Fibroblast of skin of right quadriceps (primary cell): ENCODE data around the gene TAT.

ENCODE experiments used
- DNase-seq: peaks from one replicate; pipeline ENCODE4 v3.0.0-alpha.2; 2013

Gene TAT

DNA sequence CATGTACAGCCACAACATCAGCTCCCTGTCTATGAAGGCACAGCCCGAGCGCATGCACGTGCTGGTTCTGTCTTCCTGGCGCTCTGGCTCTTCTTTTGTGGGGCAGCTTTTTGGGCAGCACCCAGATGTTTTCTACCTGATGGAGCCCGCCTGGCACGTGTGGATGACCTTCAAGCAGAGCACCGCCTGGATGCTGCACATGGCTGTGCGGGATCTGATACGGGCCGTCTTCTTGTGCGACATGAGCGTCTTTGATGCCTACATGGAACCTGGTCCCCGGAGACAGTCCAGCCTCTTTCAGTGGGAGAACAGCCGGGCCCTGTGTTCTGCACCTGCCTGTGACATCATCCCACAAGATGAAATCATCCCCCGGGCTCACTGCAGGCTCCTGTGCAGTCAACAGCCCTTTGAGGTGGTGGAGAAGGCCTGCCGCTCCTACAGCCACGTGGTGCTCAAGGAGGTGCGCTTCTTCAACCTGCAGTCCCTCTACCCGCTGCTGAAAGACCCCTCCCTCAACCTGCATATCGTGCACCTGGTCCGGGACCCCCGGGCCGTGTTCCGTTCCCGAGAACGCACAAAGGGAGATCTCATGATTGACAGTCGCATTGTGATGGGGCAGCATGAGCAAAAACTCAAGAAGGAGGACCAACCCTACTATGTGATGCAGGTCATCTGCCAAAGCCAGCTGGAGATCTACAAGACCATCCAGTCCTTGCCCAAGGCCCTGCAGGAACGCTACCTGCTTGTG, 40.0 kb downstream of the TAT start:
- no peak for DNase-seq

DNA sequence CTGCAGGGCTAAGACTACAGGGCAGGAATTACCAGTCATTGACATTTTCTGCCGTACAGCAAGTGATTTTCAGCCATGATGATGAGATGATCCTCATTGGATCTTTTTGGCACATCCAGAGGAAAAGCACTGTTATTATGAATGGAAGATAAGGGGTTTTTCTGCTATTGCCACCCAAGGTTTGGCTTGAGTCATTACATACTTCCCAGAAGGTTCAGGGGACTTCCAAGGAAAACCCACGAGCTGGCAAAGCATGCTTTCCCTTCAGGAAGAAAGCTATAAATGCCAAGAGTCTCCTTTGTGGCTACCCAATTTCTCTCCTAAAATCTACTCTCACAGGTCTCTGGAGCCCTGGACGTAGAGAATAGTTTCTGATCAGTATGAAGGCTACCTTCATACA, 44.5 kb downstream of the TAT start:
- DNase-seq, result no peak

DNA sequence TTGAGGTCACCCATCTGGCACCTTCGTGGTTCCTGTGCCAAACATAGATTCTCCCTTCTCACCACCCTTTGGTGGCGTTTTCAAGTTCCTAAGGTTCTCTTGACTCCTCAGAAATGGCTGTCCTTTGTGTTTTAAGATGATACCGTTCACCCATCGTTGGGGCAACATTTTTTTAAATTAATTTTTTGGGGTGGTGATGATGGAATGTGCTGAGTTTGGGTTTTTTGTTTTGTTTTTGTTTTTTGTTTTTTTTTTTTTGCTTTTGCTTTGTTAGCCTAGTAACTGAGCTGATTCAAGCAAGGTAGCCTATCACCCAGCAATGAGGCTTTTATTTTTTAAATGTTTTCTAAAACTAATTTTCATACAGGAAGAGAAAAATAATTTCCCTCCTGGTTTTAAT, 48.0 kb downstream of the TAT start:
- DNase-seq, result no peak

DNA sequence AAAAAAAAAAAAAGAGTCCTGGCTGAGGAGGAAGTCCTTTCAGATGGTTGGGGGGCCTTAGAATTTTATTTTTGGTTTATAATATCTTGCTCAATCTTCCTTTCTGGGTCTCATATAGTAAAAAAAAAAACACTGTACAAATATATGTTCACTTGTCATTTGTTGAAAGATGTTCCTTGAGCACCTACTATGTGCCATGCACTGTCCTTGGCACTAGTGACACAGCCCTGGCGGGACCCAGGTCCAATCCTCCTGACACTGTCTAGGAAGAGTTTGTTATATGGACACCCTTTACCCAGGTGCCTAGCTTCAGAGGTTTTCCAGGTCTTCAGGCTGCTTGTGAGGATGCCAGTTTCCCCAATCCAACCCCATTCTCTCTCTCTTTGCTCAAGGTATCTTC, 48.6 kb downstream of the TAT start:
- DNase-seq, result no peak

DNA sequence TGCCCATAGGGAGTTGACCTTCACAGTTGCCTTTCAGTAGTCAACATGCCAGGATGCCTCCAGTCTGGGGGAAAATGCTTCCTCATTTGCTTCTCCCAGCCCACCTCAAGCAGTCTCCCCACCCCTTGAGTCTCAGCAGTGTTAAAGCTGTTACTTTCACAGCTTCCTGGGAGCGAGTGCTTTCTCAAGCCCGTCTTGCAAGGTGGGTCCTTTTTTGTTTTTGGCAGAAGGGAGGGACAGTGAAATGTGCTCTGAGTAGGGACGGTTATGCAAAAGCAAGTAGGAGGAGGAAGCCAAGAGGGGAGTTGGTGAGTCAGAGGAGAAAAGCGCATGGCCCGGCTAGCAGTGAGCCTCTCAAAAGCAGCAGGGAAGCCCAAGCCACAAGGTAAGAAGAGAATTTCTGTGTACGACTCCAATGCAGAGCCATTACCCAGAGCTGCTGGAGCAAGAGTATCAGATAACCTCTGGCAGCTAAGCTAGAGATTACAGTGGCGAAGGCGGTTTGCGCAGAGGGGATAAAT, 50.7 kb downstream of the TAT start, which contains the start of gene CHST4:
CHST4 (plus strand) TSS at position 316 of the 521 bp plus-strand sequence. CDS start 10,252 bp downstream, outside the sequence.
- DNase-seq, result peak; percentile 76

DNA sequence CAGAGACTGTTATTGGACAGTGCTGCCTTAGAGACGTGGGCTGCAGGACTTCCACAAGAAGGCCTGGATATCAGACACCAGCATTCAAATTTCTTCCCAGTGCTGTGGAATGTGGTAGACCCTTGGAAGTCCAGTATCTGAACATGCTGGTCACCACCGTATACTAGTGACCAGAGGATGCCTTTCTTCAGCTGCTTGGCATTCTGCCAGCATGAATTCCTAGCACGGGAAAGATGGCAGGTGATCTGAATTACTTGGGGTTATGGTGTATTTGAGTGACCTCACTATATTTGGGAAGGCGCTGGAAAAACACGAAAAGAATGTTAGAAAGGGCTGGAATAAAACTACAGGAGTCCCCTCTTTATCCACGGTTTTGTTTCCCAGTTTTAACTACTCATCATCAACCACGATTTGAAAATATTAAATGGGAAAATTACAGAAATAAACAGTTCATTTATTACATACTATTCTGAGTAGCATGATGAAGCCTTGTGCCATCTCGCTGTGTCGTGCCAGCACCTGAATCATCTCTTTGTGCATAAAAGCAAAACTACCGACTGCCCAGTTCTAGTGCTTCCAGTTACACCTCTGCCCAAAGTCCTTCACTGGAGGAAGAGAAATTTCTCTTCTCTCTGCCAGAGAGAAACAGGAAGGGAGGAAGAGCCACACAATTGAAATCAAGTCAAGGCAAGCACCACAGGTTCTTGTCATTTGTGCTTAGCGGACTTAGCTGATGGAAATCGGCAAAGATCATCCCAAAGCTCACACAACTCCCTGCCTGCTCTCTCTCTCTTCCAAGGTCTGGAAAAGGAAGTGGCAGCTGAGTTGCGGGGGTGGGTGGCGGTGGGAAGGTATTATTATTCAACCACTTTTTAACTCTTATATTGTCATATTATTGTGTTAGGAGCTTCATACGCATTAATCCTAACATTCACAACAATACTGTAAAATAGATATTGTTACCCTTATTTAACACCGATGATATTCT, 52.0 kb downstream of the TAT start:
- DNase-seq, result no peak

DNA sequence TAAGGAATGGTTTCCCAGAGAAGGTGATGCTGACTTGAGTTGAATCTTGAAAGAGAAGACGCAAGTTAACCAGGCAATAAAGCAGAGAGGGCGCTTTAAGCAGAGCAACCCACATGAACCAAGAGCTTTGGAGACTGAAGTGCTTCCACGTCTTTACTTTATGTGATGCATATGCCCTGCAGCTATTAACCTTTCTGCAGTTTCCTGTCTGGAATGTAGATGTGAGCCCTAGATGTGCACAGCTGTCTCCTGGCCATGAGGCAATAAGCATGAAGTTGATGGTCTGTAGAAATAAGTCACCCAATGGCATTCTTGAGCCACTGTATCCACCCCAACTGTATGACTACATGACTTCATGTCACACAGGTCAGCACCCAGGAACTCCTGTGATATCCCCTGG, 56.3 kb downstream of the TAT start:
- DNase-seq, result no peak
